Osteoblast (primary cell): ENCODE data around the gene ITM2C. TPM values are rescaled to one million over a fixed set of nuclear protein-coding genes. Genes with fewer than 3 reads are reported as not detected.

Experiments
- DNase-seq: peaks from one replicate; pipeline ENCODE4 v3.0.0; 2011; ENCODE audit warnings: low spot score, mixed read lengths; ENCODE audit not compliant: insufficient read length; ENCODE audit errors: missing footprints
- H2AFZ ChIP-seq: 2 replicates; pipeline ENCODE4 v1.6.0; 2011; ENCODE audit warnings: mild to moderate bottlenecking, low read length
- H3K27ac ChIP-seq: 2 replicates; pipeline ENCODE4 v1.5.1; 2011; ENCODE audit warnings: mild to moderate bottlenecking, low read depth, low read length, moderate library complexity
- H3K27me3 ChIP-seq: 2 replicates; pipeline ENCODE4 v1.6.0; 2012; ENCODE audit warnings: mild to moderate bottlenecking, control low read depth, inconsistent platforms, low read length, moderate library complexity; ENCODE audit not compliant: insufficient read depth
- H3K36me3 ChIP-seq: 2 replicates; pipeline ENCODE4 v1.5.1; 2011; ENCODE audit warnings: mild to moderate bottlenecking, low read length, control low read depth, moderate library complexity; ENCODE audit not compliant: insufficient read depth
- H3K4me1 ChIP-seq: 2 replicates; pipeline ENCODE4 v1.5.1; 2011; ENCODE audit warnings: mild to moderate bottlenecking, low read length, control low read depth, moderate library complexity; ENCODE audit not compliant: insufficient read depth
- H3K4me2 ChIP-seq: 2 replicates; pipeline ENCODE4 v1.6.0; 2011; ENCODE audit warnings: mild to moderate bottlenecking, low read length; ENCODE audit not compliant: insufficient read depth
- H3K4me3 ChIP-seq: fragments of 200-600 bp; sonication (generic); 3 replicates; pipeline ENCODE4 v1.5.1; 2012; ENCODE audit warnings: mild to moderate bottlenecking, low read length, inconsistent platforms; ENCODE audit not compliant: insufficient read depth
- H3K79me2 ChIP-seq: 2 replicates; pipeline ENCODE4 v1.6.0; 2012; ENCODE audit warnings: mild to moderate bottlenecking, low read length, control low read depth, inconsistent platforms; ENCODE audit not compliant: insufficient read depth
- H3K9me3 ChIP-seq: 2 replicates; pipeline ENCODE4 v1.5.1; 2011; ENCODE audit warnings: low read depth, low read length, control low read depth
- H4K20me1 ChIP-seq: 2 replicates; pipeline ENCODE4 v1.6.0; 2012; ENCODE audit warnings: mild to moderate bottlenecking, low read length, control low read depth; ENCODE audit not compliant: insufficient read depth
- total RNA-seq: library from RNA; depleted of rRNA; stranded (reverse); fragments of >200 nt; gene quantifications from 2 replicates; pipeline ENCODE4 v1.2.3, GENCODE V29; 2012
- TF ChIP-seq, protein P1 (sequence below): IDR thresholded peaks from 2 replicates; pipeline ENCODE4 v1.5.1; 2011; ENCODE audit warnings: mild to moderate bottlenecking, low read depth, low read length, moderate library complexity; ENCODE audit errors: extremely low read depth

The ITM2C gene
- total RNA-seq, 1 donor: 63.7 TPM

GRCh38 chr2:230863031-230863430 is 1.7 kb upstream of the ITM2C start:
- Histone ChIP-seq H3K79me2 (no peaks in the 10 kb centered on the region), H3K4me3 (no peak overlapping the region), H4K20me1 (peaks cover 11% of the 10 kb centered on the region), H3K4me1 (peaks cover 6% of the 10 kb centered on the region), H2AFZ (no peak overlapping the region), H3K36me3 (no peaks in the 10 kb centered on the region), H3K27me3 (peaks cover 29% of the 10 kb centered on the region), H3K27ac (no peak overlapping the region), H3K4me2 (no peak overlapping the region), H3K9me3 (no peaks in the 10 kb centered on the region)
- TF ChIP-seq, protein P1, sequence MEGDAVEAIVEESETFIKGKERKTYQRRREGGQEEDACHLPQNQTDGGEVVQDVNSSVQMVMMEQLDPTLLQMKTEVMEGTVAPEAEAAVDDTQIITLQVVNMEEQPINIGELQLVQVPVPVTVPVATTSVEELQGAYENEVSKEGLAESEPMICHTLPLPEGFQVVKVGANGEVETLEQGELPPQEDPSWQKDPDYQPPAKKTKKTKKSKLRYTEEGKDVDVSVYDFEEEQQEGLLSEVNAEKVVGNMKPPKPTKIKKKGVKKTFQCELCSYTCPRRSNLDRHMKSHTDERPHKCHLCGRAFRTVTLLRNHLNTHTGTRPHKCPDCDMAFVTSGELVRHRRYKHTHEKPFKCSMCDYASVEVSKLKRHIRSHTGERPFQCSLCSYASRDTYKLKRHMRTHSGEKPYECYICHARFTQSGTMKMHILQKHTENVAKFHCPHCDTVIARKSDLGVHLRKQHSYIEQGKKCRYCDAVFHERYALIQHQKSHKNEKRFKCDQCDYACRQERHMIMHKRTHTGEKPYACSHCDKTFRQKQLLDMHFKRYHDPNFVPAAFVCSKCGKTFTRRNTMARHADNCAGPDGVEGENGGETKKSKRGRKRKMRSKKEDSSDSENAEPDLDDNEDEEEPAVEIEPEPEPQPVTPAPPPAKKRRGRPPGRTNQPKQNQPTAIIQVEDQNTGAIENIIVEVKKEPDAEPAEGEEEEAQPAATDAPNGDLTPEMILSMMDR: no peak
- DNase-seq: peak; percentile 53

DNA sequence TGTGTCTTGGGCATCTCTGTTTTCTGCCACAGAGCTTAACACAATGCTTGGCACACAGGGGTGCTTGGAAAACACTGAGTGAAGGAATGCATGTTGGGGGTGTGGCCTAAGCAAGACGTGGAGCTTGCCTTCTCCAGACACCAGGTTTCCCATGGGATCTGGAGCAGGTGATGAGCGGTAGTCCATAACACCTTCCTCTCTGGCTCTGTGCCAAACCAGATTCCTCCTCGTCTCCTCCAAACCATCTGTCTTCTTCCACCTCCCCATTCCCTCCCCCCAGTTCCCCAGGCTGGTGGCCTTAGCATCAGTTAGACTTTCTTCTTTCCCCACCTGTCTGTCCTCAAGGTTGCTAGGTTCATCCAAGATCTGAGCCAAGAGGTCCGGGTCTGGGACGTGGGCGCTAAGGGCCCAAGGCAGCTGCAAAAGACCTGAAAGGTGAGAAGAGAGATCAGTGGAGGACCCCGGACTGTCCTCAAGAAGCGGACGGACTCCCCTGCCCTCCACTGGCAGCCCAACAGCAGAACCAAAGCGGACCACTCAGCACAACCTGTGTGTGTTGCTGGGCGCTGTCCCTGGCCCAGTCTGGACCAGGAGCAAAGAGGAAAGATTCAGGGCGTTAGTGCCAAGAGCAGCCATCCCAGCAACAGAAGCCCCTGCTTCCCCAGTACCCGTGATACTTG is 1.2 kb upstream of the ITM2C start:
- DNase-seq: peak; percentile 63
- no peak overlapping the region for H2AFZ ChIP-seq

DNA sequence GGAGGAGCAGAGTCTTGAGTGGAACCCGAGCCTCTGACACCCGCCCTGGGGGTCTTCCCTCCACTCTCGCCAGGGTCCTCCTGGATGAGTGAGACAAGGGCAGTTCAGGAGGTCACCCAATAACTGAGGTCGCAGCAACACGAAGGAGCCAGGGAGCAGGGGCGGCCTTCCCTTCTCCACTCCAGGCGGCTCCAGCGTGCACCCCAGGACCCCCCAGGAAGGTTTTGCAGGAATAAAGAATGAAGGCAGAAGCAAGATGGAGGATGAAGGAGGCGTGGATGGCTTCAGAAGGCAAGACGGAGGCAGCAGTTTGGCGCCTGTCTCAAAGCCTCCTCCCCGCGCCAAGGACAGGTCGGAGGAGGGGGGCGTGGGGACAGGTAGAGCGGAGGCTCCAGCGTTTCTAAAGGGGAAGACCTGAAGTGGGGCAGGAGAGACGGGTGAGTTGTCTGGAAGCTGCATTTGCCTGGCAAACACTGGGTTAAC is 579 bp upstream of the ITM2C start:
- TF ChIP-seq, protein P1: no peak
- H3K79me2 ChIP-seq: no peaks in the 10 kb centered on the region
- H3K4me1 ChIP-seq: peaks cover 6% of the 10 kb centered on the region
- peaks cover 12% of the 10 kb centered on the region for H4K20me1 ChIP-seq
- peaks cover 19% of the 10 kb centered on the region for H3K27me3 ChIP-seq
- DNase-seq: peak; percentile 44
- H3K9me3 ChIP-seq: no peaks in the 10 kb centered on the region
- H3K27ac ChIP-seq: no peak overlapping the region
- H3K4me3 ChIP-seq: peak overlapping the region; percentile 76
- peak overlapping the region; percentile 90 for H3K4me2 ChIP-seq
- H2AFZ ChIP-seq: peak overlapping the region; percentile 84
- no peaks in the 10 kb centered on the region for H3K36me3 ChIP-seq

More for the DNA sequence above, 1.2 kb upstream of the ITM2C start:
- no peaks in the 10 kb centered on the region for H3K36me3 ChIP-seq
- no peaks in the 10 kb centered on the region for H3K79me2 ChIP-seq
- peaks cover 6% of the 10 kb centered on the region for H3K4me1 ChIP-seq
- TF ChIP-seq, protein P1: no peak
- peaks cover 25% of the 10 kb centered on the region for H3K27me3 ChIP-seq
- H4K20me1 ChIP-seq: peaks cover 11% of the 10 kb centered on the region
- no peak overlapping the region for H3K4me3 ChIP-seq
- no peak overlapping the region for H3K27ac ChIP-seq
- no peaks in the 10 kb centered on the region for H3K9me3 ChIP-seq
- no peak overlapping the region for H3K4me2 ChIP-seq

DNA sequence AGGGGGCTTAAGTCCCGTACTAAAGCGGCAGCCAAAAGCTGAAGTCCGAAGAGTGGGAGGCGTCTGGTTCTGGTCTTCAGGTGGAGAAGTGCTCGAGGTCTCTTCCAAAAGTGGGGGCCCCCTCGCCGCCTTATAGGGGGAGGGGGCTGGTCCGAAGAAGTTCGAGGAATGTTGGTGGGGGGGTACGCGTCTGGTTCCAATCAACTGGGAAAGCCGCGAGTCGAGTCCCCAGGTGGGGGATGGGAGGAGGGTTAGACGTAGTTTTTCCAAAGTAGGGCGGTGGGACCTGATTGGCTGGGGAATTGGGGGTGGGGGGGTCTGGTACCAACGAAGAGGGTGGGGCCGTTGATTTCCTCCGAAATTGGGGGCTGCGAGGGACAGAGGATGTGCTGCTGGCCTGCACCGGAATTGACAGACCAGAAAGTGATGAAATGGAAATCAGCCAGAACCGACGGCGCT is 594 bp downstream of the ITM2C start:
- Histone ChIP-seq H3K27me3 (peaks cover 17% of the 10 kb centered on the region), H3K79me2 (no peaks in the 10 kb centered on the region), H3K27ac (no peak overlapping the region), H3K9me3 (no peaks in the 10 kb centered on the region), H2AFZ (peak overlapping the region; percentile 83), H3K4me1 (peaks cover 6% of the 10 kb centered on the region), H3K4me3 (peak overlapping the region; percentile 76), H3K36me3 (no peaks in the 10 kb centered on the region), H3K4me2 (peak overlapping the region; percentile 90), H4K20me1 (peaks cover 15% of the 10 kb centered on the region)
- peak; percentile 89 for DNase-seq
- TF ChIP-seq, protein P1: no peak
